CD14-positive monocyte (primary cell): Measurements from ENCODE around the gene CYTH1. TPM values are rescaled to one million over a fixed set of nuclear protein-coding genes. Genes with fewer than 3 reads are reported as not detected.

ENCODE experiments used
- DNase-seq, 3 donors: peaks; one replicate each; pipeline ENCODE4 v3.0.0-alpha.2; 2011 to 2022
- H2AFZ ChIP-seq: 2 replicates; pipeline ENCODE4 v1.6.0; 2012; ENCODE audit warnings: mild to moderate bottlenecking, low read depth, low read length, inconsistent platforms; ENCODE audit not compliant: insufficient read depth, poor library complexity, severe bottlenecking
- H3K27ac ChIP-seq, 2 donors: 1 replicate in 1 of 2; 2 replicates in 1 of 2; pipeline ENCODE4 v1.5.1; 2012 to 2013; ENCODE audit warnings: low read length in 2 of 2, control low read depth in 1 of 2, inconsistent platforms in 1 of 2, low read depth in 1 of 2, mild to moderate bottlenecking in 1 of 2
- H3K27me3 ChIP-seq, 2 donors: one replicate each; pipeline versions ENCODE4 v1.6.0 to v1.6.1; 2011 to 2013; ENCODE audit warnings: low read length in 2 of 2; ENCODE audit not compliant: control insufficient read depth in 2 of 2, insufficient read depth in 2 of 2
- H3K36me3 ChIP-seq, 2 donors: replicated peaks in 1 of 2; 1 replicate in 1 of 2; 2 replicates in 1 of 2; pipeline versions ENCODE4 v1.5.1 to v1.6.1; 2012 to 2013; ENCODE audit warnings: low read length in 2 of 2, control low read depth in 1 of 2, inconsistent platforms in 1 of 2, mild to moderate bottlenecking in 1 of 2; ENCODE audit not compliant: insufficient read depth in 2 of 2, control insufficient read depth in 1 of 2
- H3K4me1 ChIP-seq, 2 donors: 1 replicate in 1 of 2; 2 replicates in 1 of 2; pipeline versions ENCODE4 v1.5.1 to v1.6.1; 2012 to 2013; ENCODE audit warnings: low read length in 2 of 2, control low read depth in 1 of 2, inconsistent platforms in 1 of 2, mild to moderate bottlenecking in 1 of 2, moderate library complexity in 1 of 2; ENCODE audit not compliant: insufficient read depth in 2 of 2, control insufficient read depth in 1 of 2
- H3K4me2 ChIP-seq: replicated peaks from 2 replicates; pipeline ENCODE3; 2012; ENCODE audit warnings: low read length, moderate library complexity, mild to moderate bottlenecking; ENCODE audit not compliant: poor library complexity, severe bottlenecking; ENCODE audit errors: extremely low read depth
- H3K4me3 ChIP-seq, 3 experiments: fragments of 200-600 bp in 1 of 3; sonication (generic) in 1 of 3; replicated peaks in 1 of 3; 1 replicate in 2 of 3; 2 replicates in 1 of 3; pipeline ENCODE4 v1.5.1; 2011 to 2013; ENCODE audit warnings: low read length in 3 of 3, mild to moderate bottlenecking in 3 of 3, control low read depth in 2 of 3, low read depth in 2 of 3, inconsistent platforms in 1 of 3, moderate library complexity in 1 of 3
- H3K79me2 ChIP-seq: 2 replicates; pipeline ENCODE4 v1.6.0; 2012; ENCODE audit warnings: mild to moderate bottlenecking, control low read depth, inconsistent platforms, low read length, moderate library complexity; ENCODE audit not compliant: insufficient read depth
- H3K9ac ChIP-seq: 2 replicates; pipeline ENCODE4 v1.6.0; 2017; ENCODE audit warnings: low read length, mild to moderate bottlenecking; ENCODE audit not compliant: insufficient read depth, poor library complexity, severe bottlenecking
- H3K9me3 ChIP-seq, 2 donors: replicated peaks in 1 of 2; 1 replicate in 1 of 2; 2 replicates in 1 of 2; pipeline versions ENCODE4 v1.5.1 to v1.6.1; 2012 to 2013; ENCODE audit warnings: low read length in 2 of 2, control low read depth in 1 of 2; ENCODE audit not compliant: control insufficient read depth in 1 of 2, insufficient read depth in 1 of 2
- H4K20me1 ChIP-seq: 2 replicates; pipeline ENCODE4 v1.6.0; 2012; ENCODE audit warnings: mild to moderate bottlenecking, low read length, control low read depth, moderate library complexity; ENCODE audit not compliant: insufficient read depth
- H3K27ac Mint-ChIP-seq, 7 donors: one replicate each; pipeline ENCODE4 v1.8.0; 2020; ENCODE audit warnings: mild to moderate bottlenecking in 7 of 7, mixed read lengths in 7 of 7, moderate library complexity in 6 of 7, inconsistent platforms in 2 of 7
- H3K27me3 Mint-ChIP-seq, 3 donors: one replicate each; pipeline ENCODE4 v1.8.0; 2021 to 2022; ENCODE audit warnings: low read depth in 3 of 3, mild to moderate bottlenecking in 3 of 3, mixed read lengths in 3 of 3, moderate library complexity in 3 of 3, inconsistent platforms in 1 of 3
- H3K36me3 Mint-ChIP-seq, 2 donors: one replicate each; pipeline ENCODE4 v1.8.0; 2020; ENCODE audit warnings: mixed read lengths in 2 of 2, inconsistent platforms in 1 of 2, mild to moderate bottlenecking in 1 of 2
- H3K4me1 Mint-ChIP-seq: one replicate; pipeline ENCODE4 v1.8.0; 2020; ENCODE audit warnings: mild to moderate bottlenecking, mixed read lengths
- H3K4me3 Mint-ChIP-seq, 2 donors: one replicate each; pipeline ENCODE4 v1.8.0; 2020; ENCODE audit warnings: mild to moderate bottlenecking in 2 of 2, mixed read lengths in 2 of 2, moderate library complexity in 1 of 2
- H3K9me3 Mint-ChIP-seq, 7 donors: one replicate each; pipeline ENCODE4 v1.8.0; 2020 to 2022; ENCODE audit warnings: mixed read lengths in 7 of 7, mild to moderate bottlenecking in 6 of 7, moderate library complexity in 6 of 7, inconsistent platforms in 2 of 7
- WGBS: methylation state at CpG from one replicate; pipeline ENCODE4 v1.1.5; 2013; ENCODE audit warnings: missing lambda C conversion rate; ENCODE audit not compliant: insufficient coverage; 5-methylcytosine and 5-hydroxymethylcytosine counted together
- intact Hi-C, 2 donors: fragments of 100-400 bp; cut with micrococcal nuclease; formaldehyde crosslinking; loops; one replicate each; pipeline versions ENCODE4 v1.15.0 to v1.15.1; 2023
- polyA plus RNA-seq, 3 donors: library from polyadenylated mRNA; depleted of rRNA in 1 of 3; unstranded in 2 of 3; stranded (reverse) in 1 of 3; fragments of 300-500 nt in 2 of 3; fragments of >200 nt in 1 of 3; fragmentation: Illumina TruSeq in 2 of 3; gene quantifications; 1 replicate in 2 of 3; 2 replicates in 1 of 3; pipeline ENCODE4 v1.2.3, GENCODE V29; 2012 to 2021
- small RNA-seq: library from RNA; depleted of rRNA; stranded (forward); fragments of <200 nt; gene quantifications from one replicate; pipeline ENCODE3, GENCODE V24; 2012; ENCODE audit warnings: low read depth; ENCODE audit not compliant: insufficient read length
- TF ChIP-seq, protein P1 (sequence below): fragments of 200-600 bp; IDR thresholded peaks from one replicate; pipeline ENCODE4 v1.8.0; 2022; ENCODE audit warnings: antibody characterized with exemption, mild to moderate bottlenecking

Gene CYTH1
- polyA plus RNA-seq, 3 donors, result 68.6 to 211 (median 80.9) TPM

DNA sequence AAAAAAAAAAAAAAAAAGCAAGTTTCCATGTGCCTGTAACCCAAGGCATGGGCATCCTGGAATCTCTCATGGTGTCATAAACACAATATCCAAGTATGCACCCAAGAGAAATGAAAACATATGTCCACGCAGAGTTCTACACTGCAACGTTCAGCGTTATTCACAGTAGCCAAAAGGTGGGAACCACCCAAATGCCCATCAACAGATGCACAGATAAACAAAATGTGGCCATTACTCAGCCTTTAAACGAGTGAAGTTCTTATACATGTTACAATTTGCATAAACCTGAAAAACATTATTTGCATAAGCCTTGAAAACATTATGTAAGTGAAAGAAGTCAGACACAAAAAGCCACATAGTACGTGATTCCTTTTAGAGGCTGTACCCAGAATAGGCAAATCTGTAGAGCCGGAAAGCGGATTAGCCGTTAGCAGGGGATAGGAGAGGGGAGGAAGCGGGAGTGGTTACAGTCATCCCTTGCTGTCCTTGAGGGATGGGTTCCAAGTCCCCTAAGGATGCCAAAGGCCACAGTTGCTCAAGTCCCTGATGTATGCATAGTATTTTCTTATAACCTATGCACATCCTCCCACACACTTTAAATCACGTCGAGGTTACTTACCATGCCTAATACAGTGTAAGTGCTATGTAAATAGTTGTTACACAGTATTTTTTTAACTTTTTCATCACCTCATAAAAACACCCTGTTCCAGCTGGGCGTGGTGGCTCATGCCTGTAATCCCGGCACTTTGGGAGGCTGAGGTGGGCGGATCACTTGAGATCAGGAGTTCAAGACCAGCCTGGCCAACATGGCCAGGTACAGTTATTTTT is 157.5 kb downstream of the CYTH1 start:
- no peak overlapping the region for H2AFZ ChIP-seq
- no peak overlapping the region for H3K4me2 ChIP-seq
- peaks cover 3 to 7% (median 5%) of the 10 kb centered on the region in 3 donors for H3K27me3 Mint-ChIP-seq
- no peaks in the 10 kb centered on the region for H3K4me1 Mint-ChIP-seq
- H3K4me3 ChIP-seq, result no peak overlapping the region
- WGBS, result 98% methylated on average over 7 of the region's 14 CpGs
- no peaks in the 10 kb centered on the region for H4K20me1 ChIP-seq
- no peaks in the 10 kb centered on the region for H3K4me1 ChIP-seq
- no peak overlapping the region for H3K27ac Mint-ChIP-seq
- H3K9ac ChIP-seq, result no peak overlapping the region
- no peak overlapping the region for H3K4me3 Mint-ChIP-seq
- H3K36me3 Mint-ChIP-seq, result no peaks in the 10 kb centered on the region
- DNase-seq, result no peak
- TF ChIP-seq, protein P1, sequence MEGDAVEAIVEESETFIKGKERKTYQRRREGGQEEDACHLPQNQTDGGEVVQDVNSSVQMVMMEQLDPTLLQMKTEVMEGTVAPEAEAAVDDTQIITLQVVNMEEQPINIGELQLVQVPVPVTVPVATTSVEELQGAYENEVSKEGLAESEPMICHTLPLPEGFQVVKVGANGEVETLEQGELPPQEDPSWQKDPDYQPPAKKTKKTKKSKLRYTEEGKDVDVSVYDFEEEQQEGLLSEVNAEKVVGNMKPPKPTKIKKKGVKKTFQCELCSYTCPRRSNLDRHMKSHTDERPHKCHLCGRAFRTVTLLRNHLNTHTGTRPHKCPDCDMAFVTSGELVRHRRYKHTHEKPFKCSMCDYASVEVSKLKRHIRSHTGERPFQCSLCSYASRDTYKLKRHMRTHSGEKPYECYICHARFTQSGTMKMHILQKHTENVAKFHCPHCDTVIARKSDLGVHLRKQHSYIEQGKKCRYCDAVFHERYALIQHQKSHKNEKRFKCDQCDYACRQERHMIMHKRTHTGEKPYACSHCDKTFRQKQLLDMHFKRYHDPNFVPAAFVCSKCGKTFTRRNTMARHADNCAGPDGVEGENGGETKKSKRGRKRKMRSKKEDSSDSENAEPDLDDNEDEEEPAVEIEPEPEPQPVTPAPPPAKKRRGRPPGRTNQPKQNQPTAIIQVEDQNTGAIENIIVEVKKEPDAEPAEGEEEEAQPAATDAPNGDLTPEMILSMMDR, result no peak
- no peaks in the 10 kb centered on the region for H3K36me3 ChIP-seq
- H3K27ac ChIP-seq, result no peak overlapping the region
- H3K27me3 ChIP-seq, result no peaks in the 10 kb centered on the region
- no peaks in the 10 kb centered on the region for H3K79me2 ChIP-seq
- intact Hi-C loops, result loop anchor here in 1 of 2 donors (10.0 kb wide), 1 partner anchor 60 kb away; no protein-coding TSS in a partner anchor
- H3K9me3 ChIP-seq, result no peaks in the 10 kb centered on the region
- peaks cover 0 to 3% (median 0%) of the 10 kb centered on the region in 7 donors for H3K9me3 Mint-ChIP-seq

Small RNA genes within 50 kb of the gene (small RNA-seq; reads per million reads assigned to genes)
- not detected for gene RNU6-638P

Other genes starting within 250 kb of the CYTH1 start
- gene DNAH17, start 204.9 kb downstream of the CYTH1 start, polyA plus RNA-seq, result under 1 TPM; 0.01 to 0.51 (median 0.11) TPM
- gene USP36, start 58.5 kb upstream of the CYTH1 start, polyA plus RNA-seq, result 10 to 100 TPM in 1 of 3 donors, 1 to 10 TPM in 2; 4.4 to 30.0 (median 6.1) TPM
- gene CEP295NL, start 120.9 kb upstream of the CYTH1 start, polyA plus RNA-seq, result under 1 TPM in 2 of 3 donors, not detected in 1; 0.38 to 0.81 TPM
- 100 to 1,000 TPM in 1 of 3 donors, 1 to 10 TPM in 2; 4.5 to 101 (median 6.4) TPM for gene TIMP2, start 143.1 kb upstream of the CYTH1 start, polyA plus RNA-seq
- gene LGALS3BP, start 197.7 kb upstream of the CYTH1 start, polyA plus RNA-seq, result 10 to 100 TPM; 11.4 to 12.0 (median 11.7) TPM
- gene CANT1, start 227.5 kb upstream of the CYTH1 start, polyA plus RNA-seq, result 10 to 100 TPM; 10.6 to 16.6 (median 14.3) TPM
- not detected for gene C1QTNF1, start 241.9 kb upstream of the CYTH1 start, polyA plus RNA-seq